Adrenal gland (tissue), 12 donors: ENCODE measurements around the gene NANOS3. TPM values are rescaled to one million over a fixed set of nuclear protein-coding genes. Genes with fewer than 3 reads are reported as not detected.

Experiments
- DNase-seq, 7 donors: peaks; one replicate each; pipeline ENCODE4 v3.0.0-alpha.2; 2019 to 2020
- H3K27ac ChIP-seq, 5 donors: fragments of 200-600 bp; sonication (generic) in 4 of 5; 1 replicate in 3 of 5; 2 replicates in 2 of 5; pipeline versions ENCODE4 v1.5.1 to v1.8.0; 2016 to 2020; ENCODE audit warnings: mild to moderate bottlenecking in 1 of 5
- H3K27me3 ChIP-seq: fragments of 200-600 bp; 2 replicates; pipeline ENCODE4 v1.8.0; 2021
- H3K36me3 ChIP-seq, 2 donors: fragments of 200-600 bp; replicated peaks in 1 of 2; 1 replicate in 1 of 2; 2 replicates in 1 of 2; pipeline versions ENCODE4 v1.5.1 to v1.8.0; 2018 to 2022
- H3K4me1 ChIP-seq, 2 donors: fragments of 200-600 bp; replicated peaks in 1 of 2; 1 replicate in 1 of 2; 2 replicates in 1 of 2; pipeline versions ENCODE4 v1.5.1 to v1.8.0; 2018 to 2021
- H3K4me3 ChIP-seq, 4 donors: fragments of 200-600 bp; sonication (generic) in 3 of 4; one replicate each; pipeline ENCODE4 v1.5.1; 2016 to 2018
- H3K9me3 ChIP-seq, 3 donors: fragments of 200-600 bp; sonication (generic) in 1 of 3; replicated peaks in 1 of 3; 1 replicate in 2 of 3; 2 replicates in 1 of 3; pipeline versions ENCODE4 v1.5.1 to v1.8.0; 2016 to 2021
- CTCF ChIP-seq, 6 experiments: fragments of 450-650 bp in 4 of 6; fragments of 200-600 bp in 2 of 6; sonication (generic) in 1 of 6; IDR thresholded peaks; 1 replicate in 5 of 6; 2 replicates in 1 of 6; pipeline versions ENCODE4 v1.5.1 to v1.8.0; 2016 to 2021; ENCODE audit warnings: antibody characterized with exemption in 6 of 6, mild to moderate bottlenecking in 2 of 6, moderate library complexity in 1 of 6
- POLR2A ChIP-seq, 2 donors: fragments of 450-650 bp; IDR thresholded peaks; one replicate each; pipeline ENCODE4 v1.6.1; 2017; ENCODE audit warnings: antibody characterized with exemption in 2 of 2, mild to moderate bottlenecking in 2 of 2, moderate library complexity in 1 of 2
- WGBS, 4 donors: extraction: QIAGEN DNeasy Blood & Tissue Kit in 2 of 4; methylation state at CpG; one replicate each; pipeline versions ENCODE4 v1.1.5 to v1.1.7; 2013 to 2017; 5-methylcytosine and 5-hydroxymethylcytosine counted together
- intact Hi-C, 2 donors: fragments of 100-400 bp; cut with DNase I; formaldehyde crosslinking; loops; one replicate each; pipeline versions ENCODE4 v1.14.1 to v1.15.0; 2022 to 2023
- polyA plus RNA-seq, 3 donors: library from polyadenylated mRNA; stranded (reverse); fragments of 200-250 nt in 2 of 3; fragments of 350-450 nt in 1 of 3; fragmentation: Illumina TruSeq in 1 of 3; extraction: RNeasy Lipid Tissue Mini Kit (QIAGEN cat#74804) in 1 of 3; gene quantifications; one replicate each; pipeline ENCODE4 v1.2.3, GENCODE V29; 2013 to 2014
- total RNA-seq, 9 donors: library from RNA; depleted of rRNA in 4 of 9; stranded (reverse); fragments of >200 nt in 4 of 9; fragments of 120-200 nt in 1 of 9; fragmentation: NEBNext Ultra II Directional in 1 of 9; extraction: Animal tissue kit (Norgen Biotek cat#: 25700) in 1 of 9; gene quantifications; one replicate each; pipeline versions ENCODE4 v1.1.0 to v1.2.4, GENCODE V29; 2013 to 2023
- donor health status: healthy with polysubstance abuse.
- donor health status: Bipolar disorder and iron deficiency.
- donor health status: DM: yes; HTN: yes; CAD: no.
- donor health status: DM: no; HTN: no; CAD: no.
- donor health status: DM: no; HTN: no; CAD: no.
- donor health status: DM: yes; HTN: yes; CAD: no.

Gene NANOS3
- total and polyA plus RNA-seq, 12 donors = 0.28 to 1.9 (median 1.3) TPM; not detected in 8

GRCh38 chr19:13870873-13871272 is 6.1 kb upstream of the NANOS3 start:
- Histone ChIP-seq H3K36me3 (no peaks in the 10 kb centered on the region), H3K4me1 (peaks cover 0 to 3% of the 10 kb centered on the region in 2 donors), H3K9me3 (no peaks in the 10 kb centered on the region), H3K27me3 (peaks cover under 1% of the 10 kb centered on the region), H3K27ac (no peak overlapping the region), H3K4me3 (no peak overlapping the region)
- 85 to 95% (median 91%) methylated on average over 3 to 4 of the region's 4 CpGs for WGBS, 4 donors
- no peak for DNase-seq
- intact Hi-C loops = no loop called here
- TF ChIP-seq CTCF (IDR thresholded peaks at IDR 0.05) = no peak
- no peak for TF ChIP-seq POLR2A (IDR thresholded peaks at IDR 0.05)

GRCh38 chr19:13872339-13872694 is 4.6 kb upstream of the NANOS3 start:
- Histone ChIP-seq H3K4me1 (no peaks in the 10 kb centered on the region), H3K9me3 (no peaks in the 10 kb centered on the region), H3K27me3 (no peaks in the 10 kb centered on the region), H3K36me3 (no peaks in the 10 kb centered on the region), H3K27ac (no peak overlapping the region), H3K4me3 (peak overlapping the region in 1 of 4 donors; percentile 37)
- WGBS, 4 donors = 67 to 87% (median 78%) methylated on average over 5 of the region's 5 CpGs
- intact Hi-C loops = no loop called here
- no peak for TF ChIP-seq CTCF (IDR thresholded peaks at IDR 0.05)
- TF ChIP-seq POLR2A (IDR thresholded peaks at IDR 0.05) = no peak
- no peak for DNase-seq

- WGBS, 4 donors = 7 to 17% (median 12%) methylated on average over 13 to 43 of the region's 45 CpGs
- peak in 1 of 7 donors; percentile 26 for DNase-seq
Observed at GRCh38 chr19:13872695-13873389, 4.1 kb upstream of the NANOS3 start.

More at GRCh38 chr19:13872695-13873389, 4.1 kb upstream of the NANOS3 start:
- Histone ChIP-seq H3K27ac (no peak overlapping the region), H3K27me3 (no peaks in the 10 kb centered on the region), H3K4me3 (peak overlapping the region in 1 of 4 donors; percentile 37), H3K36me3 (no peaks in the 10 kb centered on the region), H3K4me1 (no peaks in the 10 kb centered on the region), H3K9me3 (no peaks in the 10 kb centered on the region)
- TF ChIP-seq POLR2A (IDR thresholded peaks at IDR 0.05) = no peak
- TF ChIP-seq CTCF (IDR thresholded peaks at IDR 0.05) = no peak
- intact Hi-C loops = no loop called here
